Measurements from ENCODE around the gene MYLK. TPM values are rescaled to one million over a fixed set of nuclear protein-coding genes. Genes with fewer than 3 reads are reported as not detected.
"Not testable (repeated sequence)": the region's sequence is repeated elsewhere in the genome, so short reads cannot be mapped to it uniquely, and the experiment has no call there.

MYLK gene, protein sequence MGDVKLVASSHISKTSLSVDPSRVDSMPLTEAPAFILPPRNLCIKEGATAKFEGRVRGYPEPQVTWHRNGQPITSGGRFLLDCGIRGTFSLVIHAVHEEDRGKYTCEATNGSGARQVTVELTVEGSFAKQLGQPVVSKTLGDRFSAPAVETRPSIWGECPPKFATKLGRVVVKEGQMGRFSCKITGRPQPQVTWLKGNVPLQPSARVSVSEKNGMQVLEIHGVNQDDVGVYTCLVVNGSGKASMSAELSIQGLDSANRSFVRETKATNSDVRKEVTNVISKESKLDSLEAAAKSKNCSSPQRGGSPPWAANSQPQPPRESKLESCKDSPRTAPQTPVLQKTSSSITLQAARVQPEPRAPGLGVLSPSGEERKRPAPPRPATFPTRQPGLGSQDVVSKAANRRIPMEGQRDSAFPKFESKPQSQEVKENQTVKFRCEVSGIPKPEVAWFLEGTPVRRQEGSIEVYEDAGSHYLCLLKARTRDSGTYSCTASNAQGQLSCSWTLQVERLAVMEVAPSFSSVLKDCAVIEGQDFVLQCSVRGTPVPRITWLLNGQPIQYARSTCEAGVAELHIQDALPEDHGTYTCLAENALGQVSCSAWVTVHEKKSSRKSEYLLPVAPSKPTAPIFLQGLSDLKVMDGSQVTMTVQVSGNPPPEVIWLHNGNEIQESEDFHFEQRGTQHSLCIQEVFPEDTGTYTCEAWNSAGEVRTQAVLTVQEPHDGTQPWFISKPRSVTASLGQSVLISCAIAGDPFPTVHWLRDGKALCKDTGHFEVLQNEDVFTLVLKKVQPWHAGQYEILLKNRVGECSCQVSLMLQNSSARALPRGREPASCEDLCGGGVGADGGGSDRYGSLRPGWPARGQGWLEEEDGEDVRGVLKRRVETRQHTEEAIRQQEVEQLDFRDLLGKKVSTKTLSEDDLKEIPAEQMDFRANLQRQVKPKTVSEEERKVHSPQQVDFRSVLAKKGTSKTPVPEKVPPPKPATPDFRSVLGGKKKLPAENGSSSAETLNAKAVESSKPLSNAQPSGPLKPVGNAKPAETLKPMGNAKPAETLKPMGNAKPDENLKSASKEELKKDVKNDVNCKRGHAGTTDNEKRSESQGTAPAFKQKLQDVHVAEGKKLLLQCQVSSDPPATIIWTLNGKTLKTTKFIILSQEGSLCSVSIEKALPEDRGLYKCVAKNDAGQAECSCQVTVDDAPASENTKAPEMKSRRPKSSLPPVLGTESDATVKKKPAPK (N-terminal part only)
- polyA plus RNA-seq (ENCODE audit: insufficient read length in 4 of 4) = 100 to 1,000 TPM; 131 to 221 (median 149) TPM

DNA sequence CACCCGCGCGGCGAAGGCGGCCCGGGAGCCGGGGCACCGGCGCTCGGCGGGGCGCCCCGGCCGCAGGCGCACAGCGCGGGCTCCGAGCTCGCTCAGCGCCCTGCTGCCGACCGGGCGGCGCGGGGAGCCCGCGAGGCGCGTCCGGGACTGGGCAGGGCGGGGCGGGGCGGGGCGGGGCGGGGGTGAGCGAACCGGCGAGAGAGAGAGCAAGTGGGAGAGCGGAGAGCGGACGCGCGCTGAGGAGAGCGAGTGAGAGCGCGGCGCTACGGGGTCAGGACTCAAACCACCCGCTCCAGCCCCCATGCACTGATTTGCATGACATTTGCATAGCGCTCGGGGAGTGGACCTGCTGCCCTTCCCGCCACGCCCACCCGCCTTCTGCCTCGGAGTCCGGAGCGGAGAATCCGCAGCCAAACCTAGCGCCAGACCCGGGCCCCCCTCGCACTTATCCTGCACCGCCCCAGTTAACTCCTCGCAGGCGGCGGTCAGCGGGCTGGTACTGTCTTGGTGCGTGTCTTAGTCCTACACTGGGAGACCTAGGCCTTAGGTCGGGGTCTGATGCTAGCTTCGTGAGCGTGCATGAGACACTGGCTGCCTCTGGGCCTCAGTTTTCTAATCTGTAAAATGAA, at the start of gene MYLK:
Gene MYLK (minus strand): TSS at position 130 of the 629 bp plus-strand sequence. CDS start 90,491 bp downstream, outside the sequence.
- peak in 3 of 4 donors; percentile 7 to 73 (median 70) for DNase-seq (ENCODE audit: low read depth in 4 of 4, low spot score in 2 of 4)

GRCh38 chr3:123930445-123930844, 46.3 kb upstream of the MYLK start:
- DNase-seq (ENCODE audit: low read depth in 4 of 4, low spot score in 2 of 4) = no peak

DNA sequence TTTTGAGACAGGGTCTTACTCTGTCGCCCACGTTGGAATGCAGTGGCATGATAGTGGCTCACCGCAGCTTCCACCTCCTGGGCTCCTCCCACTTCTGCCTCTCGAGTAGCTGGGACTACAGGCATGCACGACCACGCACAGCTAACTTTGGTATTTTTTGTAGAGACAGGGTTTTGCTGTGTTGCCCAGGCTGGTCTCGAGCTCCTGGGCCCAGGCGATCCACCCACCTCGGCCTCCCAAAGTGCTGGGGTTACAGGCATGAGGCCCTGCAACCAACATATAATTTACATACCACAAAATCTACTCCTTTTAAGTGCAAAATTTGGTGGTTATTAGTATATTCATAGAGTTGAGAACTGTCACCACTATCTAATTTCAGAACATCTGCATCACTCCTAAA, 45.2 kb upstream of the MYLK start:
- no peak for DNase-seq (ENCODE audit: low read depth in 4 of 4, low spot score in 2 of 4)

DNA sequence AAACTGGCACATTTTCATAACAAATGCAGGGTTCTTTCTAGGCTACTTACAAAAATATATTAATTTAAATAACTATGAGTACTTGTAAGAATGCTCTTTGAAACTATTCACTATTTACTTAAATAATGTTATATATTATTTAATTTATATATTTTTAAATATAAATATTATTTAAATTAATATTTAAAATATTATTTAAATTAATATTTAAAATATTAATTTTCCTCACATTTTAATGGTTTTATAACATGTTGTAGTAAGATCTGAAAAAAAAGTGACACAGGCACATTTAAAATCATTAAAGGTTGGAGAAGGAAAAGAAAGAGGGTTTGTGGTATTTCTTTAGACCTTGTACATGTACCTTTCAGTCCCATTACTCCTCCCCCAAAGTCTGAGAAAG, 42.3 kb upstream of the MYLK start:
- DNase-seq (ENCODE audit: low read depth in 4 of 4, low spot score in 2 of 4) = no peak

GRCh38 chr3:123920868-123921267, 36.7 kb upstream of the MYLK start:
- DNase-seq (ENCODE audit: low read depth in 4 of 4, low spot score in 2 of 4) = no peak

GRCh38 chr3:123920383-123920782, 36.3 kb upstream of the MYLK start:
- peak in 1 of 4 donors; percentile 4 for DNase-seq (ENCODE audit: low read depth in 4 of 4, low spot score in 2 of 4)

- DNase-seq (ENCODE audit: low read depth in 4 of 4, low spot score in 2 of 4) = no peak
Measured at GRCh38 chr3:123919353-123919752, 35.2 kb upstream of the MYLK start.

GRCh38 chr3:123914829-123915228, 30.7 kb upstream of the MYLK start:
- DNase-seq (ENCODE audit: low read depth in 4 of 4, low spot score in 2 of 4) = no peak

DNA sequence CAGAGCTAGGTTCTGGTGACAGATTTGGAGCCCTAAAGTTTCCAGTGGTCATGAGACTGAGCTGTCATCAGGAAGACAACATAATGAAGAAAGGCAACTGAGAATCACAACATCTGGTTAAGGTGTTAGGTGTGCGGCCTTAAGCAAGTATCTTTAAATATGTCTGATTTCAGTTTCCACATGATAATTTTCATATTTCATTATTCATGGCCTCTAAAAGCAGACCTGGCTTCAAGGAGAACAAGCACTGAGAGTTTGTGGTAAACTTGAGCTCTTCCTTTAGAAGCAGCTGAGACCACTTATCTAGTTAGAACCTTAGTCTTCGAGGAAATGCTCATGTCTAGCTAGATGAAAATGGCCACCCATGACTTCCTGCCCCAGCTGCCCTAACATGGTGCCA, 25.7 kb upstream of the MYLK start:
- DNase-seq (ENCODE audit: low read depth in 4 of 4, low spot score in 2 of 4) = no peak

GRCh38 chr3:123907720-123908119, 23.6 kb upstream of the MYLK start:
- no peak for DNase-seq (ENCODE audit: low read depth in 4 of 4, low spot score in 2 of 4)

GRCh38 chr3:123899300-123899865, 15.3 kb upstream of the MYLK start:
- no peak for DNase-seq (ENCODE audit: low read depth in 4 of 4, low spot score in 2 of 4)

DNA sequence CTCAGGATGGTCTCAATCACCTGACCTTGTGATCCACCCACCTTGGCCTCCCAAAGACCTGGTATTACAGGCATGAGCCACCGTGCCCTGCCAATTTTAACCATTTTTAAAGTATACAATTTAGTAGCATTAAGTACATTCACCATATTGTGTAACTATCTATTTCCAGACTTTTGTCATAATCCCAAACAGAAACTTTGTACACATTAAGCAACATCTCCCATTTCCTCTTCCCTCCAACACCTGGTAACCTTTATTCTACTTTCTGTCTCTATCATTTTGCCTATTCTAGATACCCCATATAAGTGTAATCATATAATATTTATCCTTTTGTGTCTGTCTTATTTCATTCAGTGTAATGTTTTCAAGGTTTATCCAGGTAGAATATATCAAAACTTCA, 8.9 kb upstream of the MYLK start:
- no peak for DNase-seq (ENCODE audit: low read depth in 4 of 4, low spot score in 2 of 4)

GRCh38 chr3:123892195-123892594, 8.1 kb upstream of the MYLK start:
- DNase-seq (ENCODE audit: low read depth in 4 of 4, low spot score in 2 of 4) = no peak

GRCh38 chr3:123890991-123891390, 6.9 kb upstream of the MYLK start:
- not testable (repeated sequence) for DNase-seq (ENCODE audit: low read depth in 4 of 4, low spot score in 2 of 4)

DNA sequence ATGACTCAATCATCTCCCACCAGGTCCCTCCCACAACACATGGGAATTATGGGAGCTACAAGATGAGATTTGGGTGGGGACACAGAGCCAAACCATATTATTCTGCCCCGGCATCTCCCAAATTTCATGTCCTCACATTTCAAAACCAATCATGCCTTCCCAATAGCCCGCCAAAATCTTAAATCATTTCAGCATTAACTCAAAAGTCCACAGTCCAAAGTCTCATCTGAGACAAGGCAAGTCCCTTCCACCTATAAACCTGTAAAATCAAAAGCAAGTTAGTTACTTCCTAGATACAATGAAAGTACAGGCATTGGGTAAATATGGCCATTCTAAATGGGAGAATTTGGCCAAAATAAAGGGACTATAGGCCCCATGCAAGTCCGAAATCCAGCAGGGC, 6.0 kb upstream of the MYLK start:
- DNase-seq (ENCODE audit: low read depth in 4 of 4, low spot score in 2 of 4) = not testable (repeated sequence)

GRCh38 chr3:123884993-123885392, 861 bp upstream of the MYLK start:
- no peak for DNase-seq (ENCODE audit: low read depth in 4 of 4, low spot score in 2 of 4)

GRCh38 chr3:123883701-123884202, 380 bp downstream of the MYLK start:
- DNase-seq (ENCODE audit: low read depth in 4 of 4, low spot score in 2 of 4) = peak in 1 of 4 donors; percentile 17

DNA sequence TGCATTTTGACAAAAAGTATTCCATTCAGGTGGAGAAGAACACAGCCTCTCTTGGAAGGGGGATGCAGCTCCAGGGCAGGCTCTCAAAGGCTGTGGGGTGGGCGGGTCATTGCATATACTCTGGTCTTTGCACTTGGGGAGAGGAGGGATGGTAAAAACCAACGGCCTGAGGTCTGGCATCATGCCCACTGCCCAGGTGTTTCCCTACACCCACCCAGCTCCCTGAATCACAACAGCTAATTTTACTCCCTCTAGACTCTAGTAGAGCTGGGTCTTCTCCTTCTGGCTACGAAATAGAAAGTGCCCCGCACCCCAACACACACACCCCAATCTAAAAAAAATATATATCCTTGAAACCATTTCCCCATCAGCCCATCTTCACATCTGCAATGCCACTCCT, 1.0 kb downstream of the MYLK start:
- DNase-seq (ENCODE audit: low read depth in 4 of 4, low spot score in 2 of 4) = no peak

DNA sequence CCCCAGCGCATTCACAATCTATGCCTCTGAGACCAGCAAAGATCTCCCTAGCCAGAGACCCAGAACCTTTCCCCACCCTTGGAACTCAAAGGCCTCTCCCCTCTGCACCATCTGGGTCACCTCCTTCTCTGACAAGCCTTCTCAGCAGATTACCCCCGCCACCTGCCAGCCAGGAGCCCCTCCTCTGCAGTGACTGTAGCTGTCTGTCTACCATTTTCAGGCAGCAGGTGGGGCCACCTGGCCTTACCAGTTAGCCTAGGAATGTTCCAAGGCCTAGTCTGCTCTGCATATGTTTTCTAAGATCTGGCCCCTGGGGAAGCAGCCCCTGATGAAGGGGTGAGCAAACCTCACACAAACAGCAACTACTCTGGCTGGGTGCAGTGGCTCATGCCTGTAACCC, 2.4 kb downstream of the MYLK start:
- no peak for DNase-seq (ENCODE audit: low read depth in 4 of 4, low spot score in 2 of 4)

Measured in left renal cortex interstitium (tissue), 4 donors.